SK-N-SH treated with all-trans-retinoic acid at 6 μM for 48 hours (cell line): ENCODE data around the gene OASL.

ENCODE experiments used
- ATAC-seq: fragments of 200-7000 bp; cut with Tn5 transposase; 3 replicates; pipeline ENCODE4 v1.9.1; 2020; ENCODE audit warnings: mild to moderate bottlenecking, moderate library complexity
- BACH2 ChIP-seq: fragments of 250-450 bp; sonication (Bioruptor Pico); IDR thresholded peaks from 2 replicates; pipeline ENCODE4 v1.9.0; 2021; ENCODE audit warnings: mild to moderate bottlenecking, borderline replicate concordance
- CSDC2 ChIP-seq: fragments of 250-450 bp; sonication (Bioruptor Pico); IDR thresholded peaks from 2 replicates; pipeline ENCODE4 v1.5.0; 2020; ENCODE audit warnings: mild to moderate bottlenecking, moderate library complexity
- GLIS3 ChIP-seq: fragments of 250-450 bp; sonication (Bioruptor Pico); IDR thresholded peaks from 2 replicates; pipeline ENCODE4 v1.5.0; 2020; ENCODE audit warnings: mild to moderate bottlenecking, moderate library complexity
- ISL1 ChIP-seq: fragments of 250-450 bp; sonication (Bioruptor Pico); IDR thresholded peaks from 2 replicates; pipeline ENCODE4 v2.1.2; 2022; ENCODE audit warnings: mild to moderate bottlenecking, moderate library complexity
- OSR1 ChIP-seq: fragments of 250-450 bp; sonication (Bioruptor Pico); IDR thresholded peaks from 2 replicates; pipeline ENCODE4 v1.8.0; 2022; ENCODE audit warnings: moderate library complexity, mild to moderate bottlenecking, inconsistent platforms
- PPARA ChIP-seq: fragments of 250-450 bp; sonication (Bioruptor Pico); IDR thresholded peaks from 2 replicates; pipeline ENCODE4 v1.5.0; 2020; ENCODE audit warnings: mild to moderate bottlenecking, borderline replicate concordance
- RARB ChIP-seq: fragments of 250-450 bp; sonication (Bioruptor Pico); IDR thresholded peaks from 2 replicates; pipeline ENCODE4 v1.8.0; 2021; ENCODE audit warnings: mild to moderate bottlenecking, moderate library complexity
- SNAI2 ChIP-seq: fragments of 250-450 bp; sonication (Bioruptor Pico); IDR thresholded peaks from 2 replicates; pipeline ENCODE4 v1.5.0; 2020; ENCODE audit warnings: mild to moderate bottlenecking, moderate library complexity
- TCF4 ChIP-seq: fragments of 250-450 bp; sonication (Bioruptor Pico); IDR thresholded peaks from 2 replicates; pipeline ENCODE4 v1.8.0; 2021; ENCODE audit warnings: mild to moderate bottlenecking, moderate library complexity, borderline replicate concordance
- TOX ChIP-seq: fragments of 250-450 bp; sonication (Bioruptor Pico); IDR thresholded peaks from 2 replicates; pipeline ENCODE4 v1.8.0; 2021; ENCODE audit warnings: mild to moderate bottlenecking, moderate library complexity, borderline replicate concordance
- ZC3H10 ChIP-seq: fragments of 250-450 bp; sonication (Bioruptor Pico); IDR thresholded peaks from 2 replicates; pipeline ENCODE4 v1.5.1; 2021; ENCODE audit warnings: mild to moderate bottlenecking, moderate library complexity
- ZFP30 ChIP-seq: fragments of 450-650 bp; formaldehyde crosslinking; IDR thresholded peaks from 2 replicates; pipeline ENCODE4 v1.5.0; 2022; ENCODE audit warnings: mild to moderate bottlenecking, moderate library complexity
- ZNF565 ChIP-seq: fragments of 450-650 bp; formaldehyde crosslinking; conservative IDR thresholded peaks from 2 replicates; pipeline ENCODE4 v1.5.0; 2020; ENCODE audit warnings: low read depth, mild to moderate bottlenecking, moderate library complexity
- ZNF70 ChIP-seq: fragments of 450-650 bp; formaldehyde crosslinking; IDR thresholded peaks from 2 replicates; pipeline ENCODE4 v1.5.0; 2020; ENCODE audit warnings: mild to moderate bottlenecking, moderate library complexity
- ZNF8 ChIP-seq: fragments of 450-650 bp; formaldehyde crosslinking; IDR thresholded peaks from 2 replicates; pipeline ENCODE4 v1.5.0; 2020; ENCODE audit warnings: mild to moderate bottlenecking, moderate library complexity
- TF ChIP-seq, protein P1 (sequence below): fragments of 250-450 bp; sonication (Bioruptor Pico); IDR thresholded peaks from 2 replicates; pipeline ENCODE4 v1.5.0; 2020; ENCODE audit warnings: mild to moderate bottlenecking, moderate library complexity
- TF ChIP-seq, protein P2 (sequence below): fragments of 250-450 bp; sonication (Bioruptor Pico); IDR thresholded peaks from 2 replicates; pipeline ENCODE4 v1.5.1; 2021; ENCODE audit warnings: mild to moderate bottlenecking, moderate library complexity
- TF ChIP-seq, protein P3 (sequence below): fragments of 250-450 bp; sonication (Bioruptor Pico); IDR thresholded peaks from 2 replicates; pipeline ENCODE4 v1.8.0; 2020; ENCODE audit warnings: mild to moderate bottlenecking, moderate library complexity, borderline replicate concordance
- TF ChIP-seq, protein P4 (sequence below): fragments of 250-450 bp; sonication (Bioruptor Pico); IDR thresholded peaks from 2 replicates; pipeline ENCODE4 v1.8.0; 2021; ENCODE audit warnings: low read depth, mild to moderate bottlenecking, moderate library complexity, borderline replicate concordance

OASL gene

DNA sequence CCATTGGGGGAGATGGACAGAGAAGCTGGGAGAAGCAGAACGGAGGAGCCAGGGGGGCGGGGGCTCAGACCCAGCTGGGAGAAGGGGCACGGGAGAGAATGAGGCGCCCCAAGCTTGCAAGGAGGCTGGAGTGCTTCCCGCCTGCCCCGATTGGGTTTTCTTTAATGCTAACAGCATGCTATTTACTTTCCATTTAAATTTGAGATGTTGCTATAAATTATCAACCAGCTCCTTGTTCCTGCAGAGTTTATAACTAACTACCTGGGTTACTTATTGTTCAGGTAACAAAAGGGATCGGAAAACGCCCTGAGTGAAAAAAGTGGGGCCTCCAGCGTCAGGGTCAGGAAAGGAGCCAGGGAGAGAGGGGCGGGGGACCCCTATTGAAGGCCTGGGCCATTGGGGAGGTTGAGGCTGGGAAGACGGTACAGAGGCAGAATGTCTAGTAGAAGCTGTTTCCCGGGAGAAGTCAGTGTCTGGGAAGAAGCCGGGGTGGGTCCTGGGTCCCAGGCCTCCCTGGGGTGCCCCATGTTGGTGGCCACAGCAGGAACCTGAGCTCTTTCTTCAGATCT, 58.2 kb downstream of the OASL start:
- no peak for ATAC-seq
- TF ChIP-seq ZNF70 (CRISPR knock-in tag) (no peak), ZC3H10 (CRISPR knock-in tag) (no peak), ZFP30 (no peak), TCF4 (CRISPR knock-in tag) (no peak), TOX (CRISPR knock-in tag) (no peak), ISL1 (no peak), PPARA (CRISPR knock-in tag) (no peak), SNAI2 (CRISPR knock-in tag) (no peak), CSDC2 (no peak)
- TF ChIP-seq, protein P1, sequence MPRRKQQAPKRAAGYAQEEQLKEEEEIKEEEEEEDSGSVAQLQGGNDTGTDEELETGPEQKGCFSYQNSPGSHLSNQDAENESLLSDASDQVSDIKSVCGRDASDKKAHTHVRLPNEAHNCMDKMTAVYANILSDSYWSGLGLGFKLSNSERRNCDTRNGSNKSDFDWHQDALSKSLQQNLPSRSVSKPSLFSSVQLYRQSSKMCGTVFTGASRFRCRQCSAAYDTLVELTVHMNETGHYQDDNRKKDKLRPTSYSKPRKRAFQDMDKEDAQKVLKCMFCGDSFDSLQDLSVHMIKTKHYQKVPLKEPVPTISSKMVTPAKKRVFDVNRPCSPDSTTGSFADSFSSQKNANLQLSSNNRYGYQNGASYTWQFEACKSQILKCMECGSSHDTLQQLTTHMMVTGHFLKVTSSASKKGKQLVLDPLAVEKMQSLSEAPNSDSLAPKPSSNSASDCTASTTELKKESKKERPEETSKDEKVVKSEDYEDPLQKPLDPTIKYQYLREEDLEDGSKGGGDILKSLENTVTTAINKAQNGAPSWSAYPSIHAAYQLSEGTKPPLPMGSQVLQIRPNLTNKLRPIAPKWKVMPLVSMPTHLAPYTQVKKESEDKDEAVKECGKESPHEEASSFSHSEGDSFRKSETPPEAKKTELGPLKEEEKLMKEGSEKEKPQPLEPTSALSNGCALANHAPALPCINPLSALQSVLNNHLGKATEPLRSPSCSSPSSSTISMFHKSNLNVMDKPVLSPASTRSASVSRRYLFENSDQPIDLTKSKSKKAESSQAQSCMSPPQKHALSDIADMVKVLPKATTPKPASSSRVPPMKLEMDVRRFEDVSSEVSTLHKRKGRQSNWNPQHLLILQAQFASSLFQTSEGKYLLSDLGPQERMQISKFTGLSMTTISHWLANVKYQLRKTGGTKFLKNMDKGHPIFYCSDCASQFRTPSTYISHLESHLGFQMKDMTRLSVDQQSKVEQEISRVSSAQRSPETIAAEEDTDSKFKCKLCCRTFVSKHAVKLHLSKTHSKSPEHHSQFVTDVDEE (CRISPR knock-in tag) = no peak

DNA sequence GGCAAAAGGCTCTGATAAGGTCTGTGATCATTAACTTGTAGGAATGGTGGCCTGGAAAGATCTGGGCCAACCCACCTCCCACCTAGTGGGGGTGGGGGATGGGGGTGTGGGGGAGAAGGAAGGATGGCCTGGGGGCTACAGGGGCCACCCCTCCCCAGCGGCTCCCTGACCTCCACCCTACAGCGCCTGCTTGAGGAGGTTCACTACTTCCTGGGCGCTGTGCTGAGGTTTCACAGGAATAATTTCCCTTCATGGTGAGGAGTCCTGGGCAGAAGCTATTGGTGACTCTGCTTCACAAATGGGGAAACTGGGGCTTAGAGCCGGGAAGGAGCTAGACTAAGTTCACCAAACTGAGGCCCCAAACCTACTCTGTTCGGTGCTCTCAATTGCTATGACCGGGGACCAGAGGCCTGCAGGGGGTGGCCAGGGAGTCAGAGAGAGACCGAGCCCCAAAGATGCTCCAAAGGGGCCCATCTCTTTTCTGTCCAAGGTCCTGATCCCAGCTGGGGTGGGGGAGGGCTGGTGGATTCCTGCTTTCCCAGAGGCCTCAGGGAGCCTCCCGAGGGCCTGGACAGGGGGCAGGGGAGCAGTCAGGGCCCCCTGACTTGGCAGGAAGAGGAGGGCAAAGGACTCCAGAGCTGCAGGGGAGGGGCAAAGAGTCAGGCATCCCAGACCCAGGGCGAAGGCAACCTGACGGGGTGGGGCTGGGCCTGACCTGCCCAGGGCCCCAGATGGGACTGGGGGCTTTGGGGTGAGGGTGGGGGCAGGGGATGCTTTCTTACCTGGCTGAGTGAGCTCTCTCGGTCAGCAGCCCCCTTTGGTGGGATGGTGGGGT, 59.0 kb downstream of the OASL start:
- ATAC-seq = no peak
- TF ChIP-seq SNAI2 (CRISPR knock-in tag) (no peak), GLIS3 (CRISPR knock-in tag) (no peak), ZNF70 (CRISPR knock-in tag) (no peak), TOX (CRISPR knock-in tag) (no peak)
- TF ChIP-seq, protein P1 (CRISPR knock-in tag) = no peak
- TF ChIP-seq, protein P2, sequence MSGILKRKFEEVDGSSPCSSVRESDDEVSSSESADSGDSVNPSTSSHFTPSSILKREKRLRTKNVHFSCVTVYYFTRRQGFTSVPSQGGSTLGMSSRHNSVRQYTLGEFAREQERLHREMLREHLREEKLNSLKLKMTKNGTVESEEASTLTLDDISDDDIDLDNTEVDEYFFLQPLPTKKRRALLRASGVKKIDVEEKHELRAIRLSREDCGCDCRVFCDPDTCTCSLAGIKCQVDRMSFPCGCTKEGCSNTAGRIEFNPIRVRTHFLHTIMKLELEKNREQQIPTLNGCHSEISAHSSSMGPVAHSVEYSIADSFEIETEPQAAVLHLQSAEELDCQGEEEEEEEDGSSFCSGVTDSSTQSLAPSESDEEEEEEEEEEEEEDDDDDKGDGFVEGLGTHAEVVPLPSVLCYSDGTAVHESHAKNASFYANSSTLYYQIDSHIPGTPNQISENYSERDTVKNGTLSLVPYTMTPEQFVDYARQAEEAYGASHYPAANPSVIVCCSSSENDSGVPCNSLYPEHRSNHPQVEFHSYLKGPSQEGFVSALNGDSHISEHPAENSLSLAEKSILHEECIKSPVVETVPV (CRISPR knock-in tag) = no peak
- TF ChIP-seq, all 23 proteins: peak for 0

DNA sequence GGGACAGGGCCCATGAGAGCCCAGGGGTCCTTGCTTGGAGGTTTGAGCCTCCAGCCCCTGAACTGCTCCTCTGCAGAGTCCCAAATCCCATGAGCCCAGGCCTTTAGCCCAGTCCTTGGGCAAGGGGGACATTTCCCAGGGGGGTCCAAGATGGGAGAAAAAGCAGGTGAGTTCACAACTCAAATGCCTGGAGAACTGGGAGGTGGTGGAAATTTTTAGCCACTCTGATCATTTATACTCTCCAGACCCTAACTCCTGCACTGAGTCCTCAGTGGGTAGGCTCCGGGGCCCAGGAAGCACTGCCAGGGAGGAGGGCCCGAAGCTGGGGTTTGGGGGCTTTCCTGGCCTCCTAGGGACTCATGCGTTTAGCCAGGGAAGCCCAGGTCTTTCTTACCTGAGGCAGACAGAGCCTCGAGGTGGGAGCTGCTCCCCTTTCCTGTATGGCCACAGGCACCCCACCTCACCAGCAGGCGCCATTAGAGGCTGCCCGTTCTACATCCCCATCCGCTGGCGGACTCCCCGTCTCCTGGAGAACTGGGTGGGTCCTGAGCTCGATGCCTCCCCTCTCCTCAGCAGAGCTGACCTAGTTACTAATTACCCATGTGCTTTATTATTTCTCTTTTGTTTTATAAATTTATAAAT, 59.7 kb downstream of the OASL start:
- ATAC-seq = no peak

More for the DNA sequence above, 59.7 kb downstream of the OASL start:
- TF ChIP-seq OSR1 (no peak), ZNF565 (no peak), TOX (CRISPR knock-in tag) (no peak), ZC3H10 (CRISPR knock-in tag) (no peak), ZNF70 (CRISPR knock-in tag) (no peak), BACH2 (no peak), SNAI2 (CRISPR knock-in tag) (no peak), ISL1 (no peak), ZNF8 (no peak), PPARA (CRISPR knock-in tag) (no peak), RARB (CRISPR knock-in tag) (no peak)
- TF ChIP-seq, protein P3, sequence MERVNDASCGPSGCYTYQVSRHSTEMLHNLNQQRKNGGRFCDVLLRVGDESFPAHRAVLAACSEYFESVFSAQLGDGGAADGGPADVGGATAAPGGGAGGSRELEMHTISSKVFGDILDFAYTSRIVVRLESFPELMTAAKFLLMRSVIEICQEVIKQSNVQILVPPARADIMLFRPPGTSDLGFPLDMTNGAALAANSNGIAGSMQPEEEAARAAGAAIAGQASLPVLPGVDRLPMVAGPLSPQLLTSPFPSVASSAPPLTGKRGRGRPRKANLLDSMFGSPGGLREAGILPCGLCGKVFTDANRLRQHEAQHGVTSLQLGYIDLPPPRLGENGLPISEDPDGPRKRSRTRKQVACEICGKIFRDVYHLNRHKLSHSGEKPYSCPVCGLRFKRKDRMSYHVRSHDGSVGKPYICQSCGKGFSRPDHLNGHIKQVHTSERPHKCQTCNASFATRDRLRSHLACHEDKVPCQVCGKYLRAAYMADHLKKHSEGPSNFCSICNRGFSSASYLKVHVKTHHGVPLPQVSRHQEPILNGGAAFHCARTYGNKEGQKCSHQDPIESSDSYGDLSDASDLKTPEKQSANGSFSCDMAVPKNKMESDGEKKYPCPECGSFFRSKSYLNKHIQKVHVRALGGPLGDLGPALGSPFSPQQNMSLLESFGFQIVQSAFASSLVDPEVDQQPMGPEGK (CRISPR knock-in tag) = no peak
- TF ChIP-seq, protein P1 (CRISPR knock-in tag) = no peak
- TF ChIP-seq, protein P4, sequence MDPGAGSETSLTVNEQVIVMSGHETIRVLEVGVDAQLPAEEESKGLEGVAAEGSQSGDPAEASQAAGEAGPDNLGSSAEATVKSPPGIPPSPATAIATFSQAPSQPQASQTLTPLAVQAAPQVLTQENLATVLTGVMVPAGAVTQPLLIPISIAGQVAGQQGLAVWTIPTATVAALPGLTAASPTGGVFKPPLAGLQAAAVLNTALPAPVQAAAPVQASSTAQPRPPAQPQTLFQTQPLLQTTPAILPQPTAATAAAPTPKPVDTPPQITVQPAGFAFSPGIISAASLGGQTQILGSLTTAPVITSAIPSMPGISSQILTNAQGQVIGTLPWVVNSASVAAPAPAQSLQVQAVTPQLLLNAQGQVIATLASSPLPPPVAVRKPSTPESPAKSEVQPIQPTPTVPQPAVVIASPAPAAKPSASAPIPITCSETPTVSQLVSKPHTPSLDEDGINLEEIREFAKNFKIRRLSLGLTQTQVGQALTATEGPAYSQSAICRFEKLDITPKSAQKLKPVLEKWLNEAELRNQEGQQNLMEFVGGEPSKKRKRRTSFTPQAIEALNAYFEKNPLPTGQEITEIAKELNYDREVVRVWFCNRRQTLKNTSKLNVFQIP = no peak
- TF ChIP-seq, all 23 proteins: peak for 0
